Hepatocyte (in vitro differentiated cells): ENCODE measurements around the gene KRTAP5-7.

Source experiments
- CTCF ChIP-seq: fragments of 200-600 bp; sonication (generic); IDR thresholded peaks from 2 replicates; pipeline ENCODE4 v1.5.1; 2016; ENCODE audit warnings: antibody characterized with exemption, mild to moderate bottlenecking; ENCODE audit not compliant: poor library complexity
- EZH2 ChIP-seq: fragments of 200-600 bp; sonication (generic); IDR thresholded peaks from 2 replicates; pipeline ENCODE4 v1.6.1; 2016; ENCODE audit warnings: antibody characterized with exemption, mild to moderate bottlenecking, borderline replicate concordance
- EZH2phosphoT487 ChIP-seq: fragments of 200-600 bp; sonication (generic); IDR thresholded peaks from one replicate; pipeline ENCODE4 v1.6.1; 2018; ENCODE audit warnings: antibody characterized with exemption, mild to moderate bottlenecking, low read depth, moderate library complexity; ENCODE audit not compliant: unreplicated experiment, severe bottlenecking

GRCh38 chr11:71543866-71544265 lies 16.8 kb downstream of the KRTAP5-7 start:
- TF ChIP-seq EZH2 (no peak), CTCF (no peak), EZH2phosphoT487 (no peak)
